ENCODE results near the gene LAMTOR2.

Gene LAMTOR2

GRCh38 chr1:156052862-156053767, 1.5 kb upstream of the LAMTOR2 start:
- peak; percentile 37 for TF ChIP-seq CTCF (IDR thresholded peaks at IDR 0.05; ENCODE audit: insufficient read depth, missing control alignments)
- no peak for FAIRE-seq
- DNase-seq (ENCODE audit: insufficient read length, low spot score): no peak

DNA sequence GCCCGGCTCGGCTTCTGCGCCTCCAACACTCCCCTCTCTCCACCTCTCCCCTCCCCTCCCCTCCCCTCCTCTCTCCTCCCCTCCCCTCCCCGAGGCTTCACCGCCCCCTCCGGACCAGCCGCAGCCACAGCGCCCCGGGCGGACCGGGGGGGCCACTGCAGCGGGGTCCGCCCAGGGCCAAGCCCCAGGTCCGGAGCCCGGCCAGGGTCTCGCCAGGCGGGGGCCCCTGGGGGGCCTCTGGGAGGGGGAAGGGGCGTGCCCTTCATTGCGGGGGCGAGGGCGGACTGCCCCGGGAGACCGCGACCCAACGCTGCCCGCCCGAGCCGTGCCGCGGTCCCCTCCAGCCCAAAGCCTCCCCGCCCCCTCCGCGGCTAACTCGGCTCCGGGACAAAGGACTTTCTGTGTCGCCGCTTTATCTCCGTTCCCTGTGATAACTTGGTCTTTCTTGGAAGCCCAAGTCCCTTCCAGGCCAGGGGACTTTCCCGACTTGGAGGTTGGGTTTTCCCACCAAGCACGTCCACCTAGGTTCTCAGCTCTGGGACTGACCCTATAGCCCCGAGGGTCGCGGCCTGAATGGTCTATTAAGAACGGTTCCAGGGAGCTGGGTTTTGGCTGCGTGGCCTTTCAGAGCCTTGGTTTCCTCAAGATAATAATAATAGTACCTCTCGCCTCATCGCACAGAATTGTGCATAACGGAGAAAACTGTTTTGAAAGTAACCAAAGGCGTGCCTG, 648 bp upstream of the LAMTOR2 start, which contains the start of gene UBQLN4:
TSS of gene UBQLN4 (minus strand) at position 31 of the 732 bp plus-strand sequence. CDS start 97 bp downstream, outside the sequence.
- FAIRE-seq (no peak), DNase-seq (ENCODE audit: insufficient read length, low spot score) (peak; percentile 88)
- TF ChIP-seq CTCF (IDR thresholded peaks at IDR 0.05; ENCODE audit: insufficient read depth, missing control alignments): peak; percentile 55

DNA sequence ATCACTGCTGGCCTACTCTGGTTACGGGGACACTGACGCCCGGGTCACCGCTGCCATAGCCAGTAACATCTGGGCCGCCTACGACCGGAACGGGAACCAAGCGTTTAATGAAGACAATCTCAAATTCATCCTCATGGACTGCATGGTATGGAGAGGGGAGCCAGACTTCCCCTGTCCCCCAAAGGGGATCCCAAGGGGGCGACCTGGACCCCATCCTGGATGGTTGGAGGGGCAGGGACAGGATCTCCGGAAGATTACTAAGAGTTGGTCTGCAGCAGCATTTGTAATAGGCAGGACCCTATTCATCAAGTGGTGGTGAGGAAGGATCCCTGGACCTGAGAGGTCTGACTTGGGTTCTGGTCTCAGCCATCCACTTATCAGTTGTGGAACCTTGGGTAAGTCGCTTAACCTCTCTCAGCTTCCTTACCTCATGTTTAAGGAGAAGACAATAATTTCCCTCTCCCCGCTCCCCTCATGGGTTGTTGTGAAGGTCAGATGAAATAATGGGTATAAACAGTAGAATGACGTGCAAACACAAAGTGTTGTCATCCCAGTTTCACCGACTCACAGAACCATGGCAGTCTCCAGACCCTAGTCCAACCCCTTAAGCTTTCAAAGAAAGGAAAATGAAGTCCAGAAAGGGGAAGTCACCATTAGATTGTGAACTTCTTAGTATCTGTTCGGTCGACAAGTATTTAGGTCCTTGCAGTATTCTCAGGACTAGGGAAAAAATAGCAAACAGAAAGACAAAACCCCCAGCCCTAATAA, 883 bp downstream of the LAMTOR2 start:
- no peak for DNase-seq (ENCODE audit: insufficient read length, low spot score)

GRCh38 chr1:156056326-156056849, 1.8 kb downstream of the LAMTOR2 start:
- DNase-seq (ENCODE audit: insufficient read length, low spot score) (no peak), FAIRE-seq (no peak)
- TF ChIP-seq CTCF (IDR thresholded peaks at IDR 0.05; ENCODE audit: insufficient read depth, missing control alignments): no peak

More for the DNA sequence above, 883 bp downstream of the LAMTOR2 start:
- TF ChIP-seq CTCF (IDR thresholded peaks at IDR 0.05; ENCODE audit: insufficient read depth, missing control alignments): no peak
- no peak for FAIRE-seq

DNA sequence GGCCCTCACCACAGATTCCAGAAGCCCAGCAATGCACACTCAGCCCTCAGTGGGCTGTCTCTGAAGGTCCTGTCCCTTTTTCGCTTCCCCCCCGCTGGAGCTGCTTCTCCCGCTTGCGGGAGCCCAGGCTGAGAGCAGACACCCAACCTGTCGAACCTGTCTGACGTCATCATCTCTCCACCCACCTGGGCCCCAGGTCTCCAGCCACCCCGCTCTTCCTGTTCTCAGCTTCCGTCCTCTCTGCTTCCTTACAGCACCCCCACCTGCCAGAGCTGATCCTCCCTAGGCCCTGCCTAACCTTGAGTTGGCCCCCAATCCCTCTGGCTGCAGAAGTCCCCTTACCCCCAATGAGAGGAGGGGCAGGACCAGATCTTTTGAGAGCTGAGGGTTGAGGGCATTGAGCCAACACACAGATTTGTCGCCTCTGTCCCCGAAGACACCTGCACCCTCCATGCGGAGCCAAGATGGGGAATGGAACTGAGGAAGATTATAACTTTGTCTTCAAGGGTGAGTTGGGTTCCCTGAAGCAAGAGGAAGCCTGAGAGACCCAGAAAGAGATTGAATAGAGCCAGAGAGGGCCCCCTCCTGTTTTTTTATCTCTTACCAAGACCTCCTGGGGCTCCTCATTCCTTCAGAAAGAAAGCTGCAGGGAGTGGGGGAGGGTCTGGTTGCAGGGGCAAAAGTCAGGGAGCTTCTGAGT, 6.5 kb downstream of the LAMTOR2 start, which contains the start of gene RAB25:
TSS of gene RAB25 (plus strand) at position 224 of the 700 bp plus-strand sequence. CDS start at position 465, 241 bp downstream.
- FAIRE-seq: no peak
- no peak for TF ChIP-seq CTCF (IDR thresholded peaks at IDR 0.05; ENCODE audit: insufficient read depth, missing control alignments)
- no peak for DNase-seq (ENCODE audit: insufficient read length, low spot score)

- no peak for TF ChIP-seq CTCF (IDR thresholded peaks at IDR 0.05; ENCODE audit: insufficient read depth, missing control alignments)
- DNase-seq (ENCODE audit: insufficient read length, low spot score): no peak
- no peak for FAIRE-seq
Measured at GRCh38 chr1:156062189-156062588, 7.6 kb downstream of the LAMTOR2 start.

Data from D721Med (cell line).